SK-N-SH (cell line): Measurements from ENCODE around the gene KIF21B. TPM values are rescaled to one million over a fixed set of nuclear protein-coding genes. Genes with fewer than 3 reads are reported as not detected.

Experiments
- CTCF ChIA-PET: fragments of 300-600, 350-600 bp; formaldehyde crosslinking; extraction: SDS; loops from one replicate; lab custom pipeline; 2021; lab: Yijun Ruan, JAX
- POLR2A ChIA-PET: fragments of 350-600 bp; sonication (Branson Sonifier 250); formaldehyde crosslinking; extraction: SDS; loops from one replicate; lab custom pipeline; 2020; ENCODE audit warnings: antibody characterized with exemption, inconsistent platforms; lab: Yijun Ruan, JAX
- DNase-seq: peaks from one replicate; pipeline ENCODE4 v3.0.0; 2012
- H2AFZ ChIP-seq: fragments of 200-600 bp; sonication (generic); 2 replicates; pipeline ENCODE4 v1.8.1; 2016; ENCODE audit warnings: antibody characterized with exemption, mild to moderate bottlenecking, low read depth
- H3F3A ChIP-seq: fragments of 200-600 bp; sonication (generic); replicated peaks from 2 replicates; pipeline ENCODE3; 2016; ENCODE audit warnings: antibody characterized with exemption, mild to moderate bottlenecking; ENCODE audit not compliant: insufficient read depth
- H3K27ac ChIP-seq, 2 experiments: fragments of 200-500 bp in 1 of 2; fragments of 200-600 bp in 1 of 2; sonication (Bioruptor generic) in 1 of 2; sonication (generic), shearing (Covaris generic) in 1 of 2; 2 replicates each; pipeline versions ENCODE4 v1.5.1 to v1.6.1; 2014 to 2016; ENCODE audit warnings: low read depth in 2 of 2, inconsistent platforms in 1 of 2, low read length in 1 of 2, mild to moderate bottlenecking in 1 of 2, mixed read lengths in 1 of 2
- H3K27me3 ChIP-seq: fragments of 200-600 bp; sonication (generic), shearing (Covaris generic); 2 replicates; pipeline ENCODE4 v1.6.1; 2016; ENCODE audit warnings: mixed run types; ENCODE audit not compliant: insufficient read depth
- H3K36me3 ChIP-seq, 2 experiments: fragments of 200-500 bp in 1 of 2; fragments of 200-600 bp in 1 of 2; sonication (Bioruptor generic) in 1 of 2; sonication (generic) in 1 of 2; replicated peaks in 1 of 2; 2 replicates each; pipeline versions ENCODE3 to v1.5.1; 2014 to 2016; ENCODE audit warnings: low read length in 1 of 2, mild to moderate bottlenecking in 1 of 2; ENCODE audit not compliant: insufficient read depth in 2 of 2, control insufficient read depth in 1 of 2
- H3K4me1 ChIP-seq, 2 experiments: fragments of 200-500 bp in 1 of 2; fragments of 200-600 bp in 1 of 2; sonication (Bioruptor generic) in 1 of 2; sonication (generic), shearing (Covaris generic) in 1 of 2; 2 replicates each; pipeline versions ENCODE4 v1.5.1 to v1.6.1; 2014 to 2016; ENCODE audit warnings: low read depth in 1 of 2, low read length in 1 of 2, mixed run types in 1 of 2; ENCODE audit not compliant: insufficient read depth in 2 of 2, control insufficient read depth in 1 of 2
- H3K4me2 ChIP-seq: fragments of 200-600 bp; sonication (generic), shearing (Covaris generic); 2 replicates; pipeline ENCODE4 v1.6.1; 2017; ENCODE audit warnings: mixed run types
- H3K4me3 ChIP-seq, 2 experiments: fragments of 200-500 bp in 1 of 2; fragments of 200-600 bp in 1 of 2; sonication (Bioruptor generic) in 1 of 2; sonication (generic), shearing (Covaris generic) in 1 of 2; 2 replicates each; pipeline versions ENCODE4 v1.5.1 to v1.8.1; 2014 to 2016; ENCODE audit warnings: low read depth in 2 of 2, inconsistent platforms in 1 of 2, low read length in 1 of 2, mild to moderate bottlenecking in 1 of 2, mixed read lengths in 1 of 2, moderate library complexity in 1 of 2
- H3K79me2 ChIP-seq: fragments of 200-600 bp; sonication (generic); 2 replicates; pipeline ENCODE4 v1.8.1; 2017; ENCODE audit warnings: mild to moderate bottlenecking; ENCODE audit not compliant: insufficient read depth
- H3K9ac ChIP-seq: fragments of 200-600 bp; sonication (generic); 2 replicates; pipeline ENCODE4 v1.6.1; 2017; ENCODE audit warnings: mixed run types
- H3K9me2 ChIP-seq: fragments of 200-600 bp; sonication (generic); 2 replicates; pipeline ENCODE4 v1.6.1; 2017; ENCODE audit warnings: mixed run types
- H3K9me3 ChIP-seq: fragments of 200-600 bp; sonication (generic); 2 replicates; pipeline ENCODE4 v1.6.1; 2017; ENCODE audit warnings: mixed run types, mild to moderate bottlenecking, moderate library complexity
- H4K20me1 ChIP-seq: fragments of 200-600 bp; sonication (generic); 2 replicates; pipeline ENCODE4 v1.6.1; 2017; ENCODE audit warnings: mild to moderate bottlenecking, mixed run types; ENCODE audit not compliant: insufficient read depth
- CHD2 ChIP-seq: fragments of 150-350 bp; IDR thresholded peaks from 2 replicates; pipeline ENCODE4 v1.6.1; 2018; ENCODE audit warnings: low read length; ENCODE audit not compliant: partially characterized antibody
- EP300 ChIP-seq, 2 experiments: IDR thresholded peaks; 2 replicates each; pipeline versions ENCODE4 v1.4.0 to v1.6.1; 2012; ENCODE audit warnings: borderline replicate concordance in 1 of 2, low read depth in 1 of 2, low read length in 1 of 2
- FOXM1 ChIP-seq: IDR thresholded peaks from 2 replicates; pipeline ENCODE4 v1.4.0; 2012; ENCODE audit warnings: low read depth, mild to moderate bottlenecking
- IRF3 ChIP-seq: fragments of 150-350 bp; IDR thresholded peaks from 2 replicates; pipeline ENCODE4 v1.6.1; 2016; ENCODE audit warnings: mild to moderate bottlenecking, low read depth, low read length
- JUND ChIP-seq: IDR thresholded peaks from 2 replicates; pipeline ENCODE4 v1.4.0; 2012
- MEF2A ChIP-seq: IDR thresholded peaks from 2 replicates; pipeline ENCODE4 v1.4.0; 2012; ENCODE audit warnings: low read depth, borderline replicate concordance
- MXI1 ChIP-seq: IDR thresholded peaks from 2 replicates; pipeline ENCODE4 v1.6.1; 2012; ENCODE audit warnings: mild to moderate bottlenecking, low read depth, low read length, improper control_type of control experiment
- NFIC ChIP-seq: IDR thresholded peaks from 2 replicates; pipeline ENCODE4 v1.4.0; 2012; ENCODE audit warnings: borderline replicate concordance
- NRF1 ChIP-seq: IDR thresholded peaks from 2 replicates; pipeline ENCODE4 v1.6.1; 2012; ENCODE audit warnings: low read depth, mild to moderate bottlenecking, low read length
- RAD21 ChIP-seq: IDR thresholded peaks from 2 replicates; pipeline ENCODE4 v1.6.1; 2012; ENCODE audit warnings: mild to moderate bottlenecking, low read length
- REST ChIP-seq: IDR thresholded peaks from 2 replicates; pipeline ENCODE4 v1.6.1; 2012; ENCODE audit warnings: mild to moderate bottlenecking, low read depth, low read length, moderate library complexity
- SIN3A ChIP-seq: IDR thresholded peaks from 2 replicates; pipeline ENCODE4 v1.6.1; 2012; ENCODE audit warnings: low read depth, mild to moderate bottlenecking, low read length, moderate library complexity, borderline replicate concordance
- USF1 ChIP-seq: IDR thresholded peaks from 2 replicates; pipeline ENCODE4 v1.4.0; 2012; ENCODE audit warnings: low read depth, borderline replicate concordance
- YY1 ChIP-seq: IDR thresholded peaks from 2 replicates; pipeline ENCODE4 v1.4.0; 2012; ENCODE audit warnings: low read depth, mild to moderate bottlenecking
- WGBS: methylation state at CpG from one replicate; pipeline ENCODE4 v1.1.6; 2017; ENCODE audit warnings: low lambda C conversion rate; 5-methylcytosine and 5-hydroxymethylcytosine counted together
- polyA plus RNA-seq, 3 experiments: library from polyadenylated mRNA; depleted of rRNA; stranded (reverse); fragments of >200 nt; gene quantifications; 2 replicates each; pipeline ENCODE4 v1.2.3, GENCODE V29; 2012

The KIF21B gene
- polyA plus RNA-seq, 1 of the 3 experiments (the other 2 are of a cell fraction) = 0.26 TPM

- no peak for TF ChIP-seq RAD21
- no peak for TF ChIP-seq YY1
- TF ChIP-seq NRF1 = no peak
- no peak for TF ChIP-seq NFIC
- no peak for TF ChIP-seq REST
- TF ChIP-seq EP300 (IDR thresholded peaks at IDR 0.05; ENCODE audit: borderline replicate concordance in 1 of 2, low read depth in 1 of 2, low read length in 1 of 2) = no peak
- no peak for TF ChIP-seq JUND
- no peak for TF ChIP-seq IRF3
- TF ChIP-seq SIN3A = no peak
- TF ChIP-seq MEF2A = no peak
- no peak for TF ChIP-seq CHD2
- no peak for TF ChIP-seq FOXM1
- TF ChIP-seq USF1 = no peak
- no peak for TF ChIP-seq MXI1
- no peak overlapping the region for H3K4me2 ChIP-seq
- H3K9ac ChIP-seq = no peak overlapping the region
- H3K4me1 ChIP-seq = peaks cover 0 to 3% of the 10 kb centered on the region in 2 experiments; a peak in 1 of 4 replicates
- H3K36me3 ChIP-seq = no peaks in the 10 kb centered on the region
- no peak for DNase-seq
- no peaks in the 10 kb centered on the region for H3K9me2 ChIP-seq
- no peaks in the 10 kb centered on the region for H4K20me1 ChIP-seq
- H2AFZ ChIP-seq = no peak overlapping the region
- H3K27me3 ChIP-seq = no peaks in the 10 kb centered on the region
- 82% methylated on average over 2 of the region's 2 CpGs for WGBS
- no peak overlapping the region for H3K27ac ChIP-seq
- no peaks in the 10 kb centered on the region for H3K79me2 ChIP-seq
- ChIA-PET POLR2A (no interaction called here), CTCF (interaction anchor here (1.2 to 6.7 kb wide), 9 partner anchors 8 to 138 kb away, joined by 3 to 54 read pairs (median 5); no protein-coding TSS in a partner anchor)
- no peak overlapping the region for H3K4me3 ChIP-seq
- H3K9me3 ChIP-seq = no peaks in the 10 kb centered on the region
- no peaks in the 10 kb centered on the region for H3F3A ChIP-seq
Measured at GRCh38 chr1:200980452-200980772, 43.1 kb downstream of the KIF21B start.
